ENCODE data around the gene C3orf70.

Gene C3orf70

DNA sequence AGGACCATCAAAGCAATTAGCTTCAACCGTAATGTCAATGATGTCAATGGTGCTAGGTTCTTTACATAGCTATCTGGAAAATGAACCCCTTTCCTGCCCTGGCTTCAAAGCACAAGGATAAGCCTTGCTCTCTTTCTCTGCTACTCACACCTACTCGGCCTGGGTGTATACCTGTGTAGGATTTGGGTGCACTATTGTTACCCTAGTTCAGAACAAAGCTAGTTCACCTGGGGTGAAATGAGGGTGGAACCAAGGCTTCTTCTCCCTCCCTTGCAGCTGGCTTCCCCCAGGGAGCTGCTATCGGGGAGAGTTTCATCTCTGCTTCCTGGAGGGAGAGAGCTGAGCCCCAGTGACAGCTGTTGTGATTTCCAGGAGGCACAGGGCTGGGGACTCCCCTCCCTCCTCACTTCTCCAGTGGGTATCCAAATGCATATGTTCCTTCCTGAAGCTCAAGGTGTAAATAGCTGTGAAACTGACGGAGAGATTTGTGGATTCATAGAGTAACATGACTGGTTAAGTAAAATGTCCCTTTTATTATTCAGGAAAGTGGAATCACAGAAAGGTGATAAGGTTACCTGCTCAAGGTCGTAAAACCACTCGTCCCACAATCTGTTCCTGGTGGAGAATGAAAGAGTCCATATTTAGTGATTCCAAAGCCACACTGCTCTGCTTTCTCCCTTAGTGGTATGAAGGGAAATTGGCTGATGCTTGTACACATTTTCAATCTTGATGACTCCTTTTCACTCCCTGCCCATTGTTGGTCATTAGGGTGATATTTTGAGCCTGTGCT lies 11.8 kb upstream of the C3orf70 start:
- POLR2A ChIA-PET, result no interaction called here

DNA sequence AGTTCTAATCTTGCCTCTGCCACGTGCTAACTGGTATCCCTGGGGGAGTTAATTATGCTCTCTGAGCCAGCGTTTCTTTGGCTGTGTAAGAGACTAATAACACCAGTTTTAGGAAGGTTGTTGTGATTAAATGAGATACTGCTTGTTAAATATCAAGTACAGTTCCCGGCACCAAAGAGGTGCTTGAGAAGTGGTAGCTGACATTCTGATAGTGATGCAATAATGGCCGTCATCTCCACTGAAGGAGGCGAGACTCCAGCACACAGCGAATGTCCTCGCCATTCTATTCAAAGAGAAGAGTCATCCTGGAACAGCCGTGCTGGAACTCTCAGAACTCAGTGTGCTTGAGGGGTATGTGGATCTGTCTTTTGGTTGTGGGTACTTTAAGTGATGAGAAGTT lies 9.8 kb upstream of the C3orf70 start:
- H3K4me3 ChIP-seq (ENCODE audit: low read depth, low read length), result no peak overlapping the region
- TF ChIP-seq, protein P1, sequence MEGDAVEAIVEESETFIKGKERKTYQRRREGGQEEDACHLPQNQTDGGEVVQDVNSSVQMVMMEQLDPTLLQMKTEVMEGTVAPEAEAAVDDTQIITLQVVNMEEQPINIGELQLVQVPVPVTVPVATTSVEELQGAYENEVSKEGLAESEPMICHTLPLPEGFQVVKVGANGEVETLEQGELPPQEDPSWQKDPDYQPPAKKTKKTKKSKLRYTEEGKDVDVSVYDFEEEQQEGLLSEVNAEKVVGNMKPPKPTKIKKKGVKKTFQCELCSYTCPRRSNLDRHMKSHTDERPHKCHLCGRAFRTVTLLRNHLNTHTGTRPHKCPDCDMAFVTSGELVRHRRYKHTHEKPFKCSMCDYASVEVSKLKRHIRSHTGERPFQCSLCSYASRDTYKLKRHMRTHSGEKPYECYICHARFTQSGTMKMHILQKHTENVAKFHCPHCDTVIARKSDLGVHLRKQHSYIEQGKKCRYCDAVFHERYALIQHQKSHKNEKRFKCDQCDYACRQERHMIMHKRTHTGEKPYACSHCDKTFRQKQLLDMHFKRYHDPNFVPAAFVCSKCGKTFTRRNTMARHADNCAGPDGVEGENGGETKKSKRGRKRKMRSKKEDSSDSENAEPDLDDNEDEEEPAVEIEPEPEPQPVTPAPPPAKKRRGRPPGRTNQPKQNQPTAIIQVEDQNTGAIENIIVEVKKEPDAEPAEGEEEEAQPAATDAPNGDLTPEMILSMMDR (IDR thresholded peaks at IDR 0.05; ENCODE audit: insufficient read depth, low read length, missing control alignments), result no peak
- DNase-seq (ENCODE audit: low read depth, low spot score), result no peak
- POLR2A ChIA-PET, result no interaction called here
- CTCF ChIA-PET, result interaction anchor here (1.3 to 3.5 kb wide), 3 partner anchors 11 to 25 kb away, joined by 3 to 36 read pairs (median 4); no protein-coding TSS in a partner anchor

More for the DNA sequence above, 11.8 kb upstream of the C3orf70 start:
- H3K4me3 ChIP-seq (ENCODE audit: low read depth, low read length), result no peak overlapping the region
- CTCF ChIA-PET, result interaction anchor here (1.6 to 3.5 kb wide), 2 partner anchors 13 to 14 kb away, joined by 5 to 36 read pairs; no protein-coding TSS in a partner anchor
- no peak for DNase-seq (ENCODE audit: low read depth, low spot score)
- TF ChIP-seq, protein P1 (IDR thresholded peaks at IDR 0.05; ENCODE audit: insufficient read depth, low read length, missing control alignments), result no peak

DNA sequence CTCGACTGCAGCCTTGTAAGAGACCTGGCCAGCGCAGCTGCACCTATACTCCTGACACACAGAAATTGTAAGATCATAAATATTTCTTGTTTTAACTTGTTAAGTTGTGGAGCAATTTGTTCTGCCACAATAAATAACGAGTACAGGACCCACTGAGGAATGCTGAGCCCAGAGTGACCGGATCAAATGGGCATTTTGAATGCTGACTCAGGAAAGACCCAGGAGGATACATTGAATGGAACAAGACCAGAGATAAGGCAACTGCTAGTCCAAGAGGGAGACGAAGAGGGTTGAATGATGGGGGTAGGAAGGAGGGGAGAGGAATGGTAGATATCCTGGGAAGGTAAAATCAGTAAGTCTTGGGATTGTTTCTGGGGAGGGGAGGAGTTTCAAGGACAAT lies 8.9 kb upstream of the C3orf70 start:
- TF ChIP-seq, protein P1 (IDR thresholded peaks at IDR 0.05; ENCODE audit: insufficient read depth, low read length, missing control alignments), result no peak
- no peak overlapping the region for H3K4me3 ChIP-seq (ENCODE audit: low read depth, low read length)
- ChIA-PET CTCF (interaction anchor here (3.5 kb wide), 1 partner anchor 16 kb away, joined by 36 read pairs; no protein-coding TSS in a partner anchor), POLR2A (no interaction called here)
- no peak for DNase-seq (ENCODE audit: low read depth, low spot score)

DNA sequence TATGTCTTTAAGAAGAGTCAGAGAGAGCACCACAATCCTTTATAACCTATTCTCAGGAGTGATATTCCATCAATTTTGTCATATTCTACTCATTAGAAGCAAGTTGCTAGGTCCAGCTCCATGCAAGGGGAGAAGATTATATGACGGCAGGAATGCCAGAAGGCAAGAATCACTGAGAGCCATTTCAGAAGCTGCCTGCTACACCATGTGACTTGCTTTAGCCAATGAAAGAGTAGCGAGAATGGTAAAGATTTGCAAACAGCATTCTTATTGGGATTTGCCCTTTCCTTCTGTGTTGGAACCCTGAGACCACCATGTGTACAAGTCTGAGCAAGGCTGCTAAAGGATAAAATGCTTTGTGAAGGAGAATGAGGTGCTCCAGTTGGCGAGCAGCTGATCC lies 4.5 kb upstream of the C3orf70 start:
- ChIA-PET POLR2A (no interaction called here), CTCF (interaction anchor here (1.2 to 3.1 kb wide), 3 partner anchors 9 to 18 kb away, joined by 3 to 14 read pairs (median 3); no protein-coding TSS in a partner anchor)

DNA sequence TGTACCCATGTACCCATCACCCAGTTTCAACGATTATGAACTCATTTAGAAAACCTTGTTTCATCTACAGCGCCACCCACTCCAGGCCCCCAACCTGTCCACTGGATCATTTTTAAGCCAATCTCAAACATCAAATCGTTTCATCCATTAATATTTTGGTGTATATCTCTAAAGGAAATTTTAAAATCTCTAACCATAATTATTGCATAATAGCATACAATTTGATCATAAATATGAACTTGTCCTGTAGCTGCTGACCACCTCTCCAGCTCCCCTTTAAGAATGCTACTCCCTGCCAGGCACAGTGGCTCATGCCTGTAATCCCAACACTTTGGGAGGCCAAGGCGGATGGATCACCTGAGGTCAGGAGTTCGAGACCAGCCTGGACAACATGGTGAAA lies 2.8 kb upstream of the C3orf70 start:
- ChIA-PET POLR2A (no interaction called here), CTCF (interaction anchor here (3.1 kb wide), 1 partner anchor 20 kb away, joined by 14 read pairs; no protein-coding TSS in a partner anchor)
- no peak for DNase-seq (ENCODE audit: low read depth, low spot score)
- no peak overlapping the region for H3K4me3 ChIP-seq (ENCODE audit: low read depth, low read length)
- TF ChIP-seq, protein P1 (IDR thresholded peaks at IDR 0.05; ENCODE audit: insufficient read depth, low read length, missing control alignments), result no peak

More for the DNA sequence above, 4.5 kb upstream of the C3orf70 start:
- TF ChIP-seq, protein P1 (IDR thresholded peaks at IDR 0.05; ENCODE audit: insufficient read depth, low read length, missing control alignments), result no peak
- H3K4me3 ChIP-seq (ENCODE audit: low read depth, low read length), result no peak overlapping the region
- DNase-seq (ENCODE audit: low read depth, low spot score), result no peak

DNA sequence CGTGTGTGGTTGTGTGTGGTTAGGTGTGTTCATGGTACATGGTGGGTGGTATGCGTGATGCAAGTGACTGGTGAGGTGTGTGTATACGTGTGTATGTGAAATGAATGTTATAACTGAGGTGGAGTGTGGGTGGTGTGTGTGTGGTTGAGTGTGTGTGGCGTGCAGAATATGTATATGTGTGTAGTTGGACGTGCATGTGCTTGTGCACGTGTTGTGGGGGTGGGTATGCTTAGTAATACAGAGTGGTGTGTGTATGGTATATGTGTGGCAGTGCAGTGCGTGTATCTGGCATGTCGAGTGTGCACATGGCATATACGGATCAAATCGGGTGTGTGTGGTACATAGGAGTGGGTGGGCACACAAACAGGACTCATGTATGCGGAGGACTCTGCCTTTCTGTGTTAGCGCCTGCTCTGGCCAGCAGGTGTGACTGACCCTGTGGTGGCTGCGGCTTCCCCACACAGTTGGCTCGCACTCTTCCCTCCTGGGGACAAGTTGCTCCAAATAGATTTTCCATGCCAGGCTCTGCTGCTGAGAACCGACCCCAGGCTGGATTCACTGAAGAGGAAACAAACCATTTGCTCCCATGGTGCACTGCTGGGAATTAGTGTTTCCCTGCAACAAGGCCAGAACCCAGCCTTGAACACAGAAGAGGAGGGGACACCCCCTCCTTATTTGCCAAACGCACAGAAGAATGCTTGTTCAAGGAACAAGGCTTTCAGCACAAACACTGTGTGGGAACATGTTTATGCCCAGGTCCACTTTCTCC lies 1.2 kb upstream of the C3orf70 start:
- TF ChIP-seq, protein P1 (IDR thresholded peaks at IDR 0.05; ENCODE audit: insufficient read depth, low read length, missing control alignments), result no peak
- peak overlapping the region; percentile 83 for H3K4me3 ChIP-seq (ENCODE audit: low read depth, low read length)
- POLR2A ChIA-PET, result no interaction called here
- CTCF ChIA-PET, result no interaction called here
- no peak for DNase-seq (ENCODE audit: low read depth, low spot score)
